Renal cortex interstitium (tissue), 11 donors: ENCODE results near the gene MYADML2. TPM values are rescaled to one million over a fixed set of nuclear protein-coding genes. Genes with fewer than 3 reads are reported as not detected.

Experiments
- DNase-seq, 11 donors: peaks; one replicate each; pipeline ENCODE4 v3.0.0-alpha.2; 2013; ENCODE audit warnings: low read depth in 9 of 11, low spot score in 4 of 11; ENCODE audit errors: extremely low read depth in 1 of 11
- polyA plus RNA-seq, 3 donors: library from polyadenylated mRNA; unstranded; fragments of 120-200 nt; gene quantifications; one replicate each; pipeline ENCODE4 v1.2.1, GENCODE V29; 2013; ENCODE audit not compliant: insufficient read length in 3 of 3

Gene MYADML2
- polyA plus RNA-seq, 3 donors, result 0.10 to 0.30 (median 0.14) TPM

GRCh38 chr17:81930142-81931125 lies 16.6 kb downstream of the MYADML2 start:
- no peak for DNase-seq

GRCh38 chr17:81929253-81930141 lies 17.5 kb downstream of the MYADML2 start:
- DNase-seq, result no peak

- no peak for DNase-seq
Measured at GRCh38 chr17:81928544-81929252, 18.3 kb downstream of the MYADML2 start.

- peak; percentile 84 to 97 (median 95) for DNase-seq
Measured at GRCh38 chr17:81927653-81928543, 19.1 kb downstream of the MYADML2 start, which contains the start of gene MAFG. Gene MAFG, minus strand, starts transcription at chr17:81927735. Its CDS starts 4,550 bp downstream, at chr17:81923185.

DNA sequence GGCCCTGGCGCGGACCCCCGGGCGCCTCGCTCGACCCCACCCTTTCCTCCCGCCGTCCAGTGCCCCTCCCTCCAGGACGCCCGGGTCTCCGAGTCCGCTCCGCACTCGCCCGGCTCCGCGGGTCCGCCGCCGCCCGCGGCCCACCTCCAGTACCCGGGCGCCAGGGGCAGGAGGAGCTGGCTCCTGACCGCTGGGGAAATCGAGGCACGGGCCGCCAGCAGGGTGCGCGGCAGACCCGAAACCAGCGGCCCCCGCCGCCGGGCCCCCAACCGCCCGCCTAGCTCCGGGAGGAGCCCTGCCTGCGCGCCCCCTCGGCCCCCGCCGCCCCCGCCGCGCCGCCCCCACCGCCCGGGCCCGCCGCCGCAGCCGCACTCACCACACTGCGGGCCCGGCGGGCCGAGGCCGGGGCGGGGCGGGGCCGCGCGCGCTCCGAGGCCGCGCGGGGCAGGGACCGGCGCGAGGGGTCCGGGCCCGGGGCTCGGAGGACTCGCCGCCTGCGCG lies 19.8 kb downstream of the MYADML2 start:
- DNase-seq, result no peak

GRCh38 chr17:81926451-81927151 lies 20.4 kb downstream of the MYADML2 start:
- DNase-seq, result peak in 1 of 11 donors; percentile 58

DNA sequence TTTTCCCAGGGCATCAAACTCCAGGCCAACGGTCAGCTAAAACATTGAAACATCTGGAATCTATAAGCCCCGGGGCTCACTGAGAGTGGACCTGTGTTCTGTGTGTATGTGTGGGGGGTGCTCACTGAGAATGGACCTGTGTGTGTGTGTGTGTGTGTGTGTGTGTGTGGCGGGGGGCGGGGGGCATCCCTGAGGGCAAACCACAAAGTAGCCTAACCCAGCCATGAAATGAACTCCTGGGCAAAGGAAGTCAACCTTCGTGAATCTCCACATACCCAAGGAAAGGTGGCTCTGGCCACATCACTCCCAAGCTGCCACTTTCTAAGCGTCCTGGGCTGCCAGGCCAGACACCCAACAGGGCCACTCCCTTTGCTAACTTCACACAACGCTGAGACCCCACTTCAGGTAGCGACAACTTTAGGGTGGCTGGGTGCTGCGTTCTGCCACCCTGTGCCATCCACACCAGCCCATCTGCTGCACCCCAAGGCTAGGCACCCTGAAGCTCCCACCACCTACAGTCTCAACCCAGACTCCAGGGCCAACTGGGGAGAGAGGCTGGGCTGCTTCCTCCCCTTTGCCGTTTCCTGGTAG lies 21.1 kb downstream of the MYADML2 start:
- DNase-seq, result no peak

GRCh38 chr17:81924557-81925532 lies 22.2 kb downstream of the MYADML2 start:
- no peak for DNase-seq

DNA sequence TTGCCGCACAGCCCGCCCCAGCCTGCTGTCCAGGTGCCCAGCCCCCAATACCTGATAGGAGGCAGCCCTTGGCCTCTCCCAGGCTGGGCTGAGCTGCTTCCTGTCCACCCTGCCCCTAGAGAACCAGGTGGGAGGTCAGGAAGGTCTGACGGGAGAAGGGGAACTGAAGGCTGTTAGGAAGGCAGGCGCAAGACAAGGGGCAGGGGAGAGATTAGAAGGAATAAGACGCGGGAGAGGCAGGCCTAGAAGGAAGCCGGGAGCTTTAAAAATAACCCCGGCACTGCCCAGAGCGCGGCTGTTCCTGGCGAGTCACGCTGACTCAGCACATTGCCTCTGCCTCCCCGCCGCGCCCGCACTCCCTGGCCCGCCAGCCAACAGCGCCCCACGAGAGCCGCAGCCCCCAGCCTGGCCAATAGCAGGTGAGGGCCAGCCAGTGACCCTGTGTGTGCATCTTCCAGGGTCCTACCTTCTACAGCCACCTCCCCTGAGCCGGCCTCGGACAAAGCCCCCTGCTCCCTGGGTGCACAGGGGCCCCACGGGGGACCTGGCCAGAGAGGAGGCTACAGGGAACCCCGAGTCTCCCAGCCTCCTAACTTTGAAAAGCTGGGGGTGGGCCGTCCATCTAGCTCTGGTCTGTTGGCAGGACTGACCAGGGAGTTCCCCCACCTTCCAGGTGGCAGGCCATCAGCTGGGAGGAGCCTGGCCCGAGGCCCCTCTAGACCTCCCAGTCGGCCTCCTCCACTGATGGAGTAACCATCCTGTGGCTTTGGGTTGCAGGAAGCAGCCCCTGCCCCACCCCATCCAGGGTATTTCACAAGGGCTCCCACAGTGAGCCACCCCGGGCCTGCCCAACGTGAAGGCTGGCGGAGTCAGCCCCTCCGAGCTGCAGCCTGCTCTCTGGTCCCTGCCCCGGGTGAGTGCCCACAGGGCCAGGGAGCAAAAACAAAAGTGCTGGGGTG lies 23.5 kb downstream of the MYADML2 start:
- DNase-seq, result peak in 1 of 11 donors; percentile 63

- no peak for DNase-seq
Measured at GRCh38 chr17:81922566-81923301, 24.3 kb downstream of the MYADML2 start.

DNA sequence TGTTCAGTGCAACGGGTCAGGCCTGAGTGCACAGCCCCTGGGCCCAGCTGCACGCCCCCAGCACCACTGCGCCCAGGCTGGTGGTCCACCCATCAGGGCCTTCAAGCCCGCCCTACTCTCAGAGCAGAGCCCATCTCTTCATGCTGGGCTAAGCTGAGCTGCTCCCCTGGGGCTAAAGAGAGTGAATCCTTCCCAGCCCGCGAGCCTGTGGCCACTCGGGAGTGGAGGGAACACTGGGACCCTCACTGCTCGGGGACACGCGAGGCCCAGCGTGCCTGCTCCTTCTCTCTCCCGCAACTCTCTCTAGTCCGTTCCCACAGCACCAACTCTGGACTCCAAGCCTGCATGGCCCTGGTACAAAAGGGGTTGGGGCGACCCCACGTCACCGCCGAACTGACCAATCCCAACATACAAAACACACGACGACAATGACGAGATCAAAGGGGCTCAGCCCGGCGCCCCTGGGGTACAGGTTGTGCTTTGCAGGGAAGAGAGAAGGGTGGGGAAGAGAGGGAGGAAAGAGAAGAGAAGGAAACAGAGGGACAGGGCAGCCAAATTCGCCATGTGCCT lies 25.0 kb downstream of the MYADML2 start:
- DNase-seq, result no peak

GRCh38 chr17:81921537-81921862 lies 25.5 kb downstream of the MYADML2 start:
- DNase-seq, result no peak

- DNase-seq, result no peak
Measured at GRCh38 chr17:81920612-81921536, 26.2 kb downstream of the MYADML2 start.
